ENCODE measurements around the gene SLC22A13. TPM values are rescaled to one million over a fixed set of nuclear protein-coding genes. Genes with fewer than 3 reads are reported as not detected.

Gene SLC22A13
- total and polyA plus RNA-seq, 10 of the 15 experiments (the other 5 are each of a cell fraction or from before 2014, with no cell fraction given), result 0.03 to 0.19 (median 0.11) TPM; not detected in 5

DNA sequence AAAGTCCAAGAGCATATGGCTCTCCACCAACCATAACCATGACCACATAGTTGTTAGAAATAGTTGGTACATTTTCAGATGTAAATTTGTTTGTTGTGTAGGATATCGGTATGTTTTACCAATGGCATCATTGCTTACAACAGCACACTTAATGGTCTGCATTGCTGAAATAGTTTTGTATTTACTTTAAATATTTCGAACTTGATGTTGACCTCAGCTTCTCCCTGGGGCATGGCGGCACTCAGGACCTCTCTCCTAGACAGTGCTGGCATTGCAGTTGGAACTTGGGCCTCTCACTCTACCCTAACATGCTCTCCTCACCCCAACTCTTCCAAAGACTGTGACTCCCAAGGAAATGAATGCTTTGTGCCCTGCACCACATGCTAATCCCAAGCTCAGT lies 5.0 kb downstream of the SLC22A13 start:
- no peak overlapping the region for H3K4me3 ChIP-seq
- intact Hi-C loops (cut with micrococcal nuclease; ENCODE audit: unreplicated experiment), result no loop called here
- DNase-seq (ENCODE audit: low read depth, low spot score) (no peak), ATAC-seq (no peak), FAIRE-seq (no peak)
- H3K27ac ChIP-seq (ENCODE audit: control insufficient read depth, insufficient read depth), result no peak overlapping the region
- H3K27me3 ChIP-seq (replicated peaks in 1 of 2; ENCODE audit: control insufficient read depth in 2 of 2, insufficient read depth in 2 of 2, low read length in 1 of 2), result no peaks in the 10 kb centered on the region
- CTCF ChIA-PET, result interaction anchor here (0.6 kb wide), 1 partner anchor 8 kb away, joined by 3 read pairs; no protein-coding TSS in a partner anchor
- no peak overlapping the region for H3K9ac ChIP-seq (ENCODE audit: control insufficient read depth, insufficient read depth, low read length)
- RAD21 ChIA-PET (ENCODE audit: unreplicated experiment), result no interaction called here
- H3K79me2 ChIP-seq (ENCODE audit: control insufficient read depth, insufficient read depth, low read length), result no peaks in the 10 kb centered on the region
- no peak overlapping the region for H3K4me2 ChIP-seq (ENCODE audit: control insufficient read depth, insufficient read depth)
- H3K4me1 ChIP-seq (ENCODE audit: control insufficient read depth, insufficient read depth, low read length), result peaks cover 14% of the 10 kb centered on the region
- no peaks in the 10 kb centered on the region for H3K36me3 ChIP-seq (ENCODE audit: control insufficient read depth in 2 of 2, insufficient read depth in 2 of 2, low read length in 1 of 2)
- BruUV-seq (replicated peaks), result no TSS peak
- in situ Hi-C loops (cut with MboI), result no loop called here
- SMC1A ChIA-PET (ENCODE audit: uncharacterized antibody, unreplicated experiment), result no interaction called here
- POLR2A ChIA-PET, result interaction anchor here (0.6 kb wide), 1 partner anchor 220 kb away, joined by 4 read pairs; no protein-coding TSS in a partner anchor
- no peak for TF ChIP-seq NR2F1 (conservative IDR thresholded peaks at IDR 0.05)
- no peak for TF ChIP-seq RELA (IDR thresholded peaks at IDR 0.05; ENCODE audit: borderline replicate concordance, partially characterized antibody)
- TF ChIP-seq ZBTB4 (CRISPR knock-in tag; IDR thresholded peaks at IDR 0.05), result no peak
- TF ChIP-seq EP300 (IDR thresholded peaks at IDR 0.05; ENCODE audit: borderline replicate concordance in 1 of 2, control insufficient read depth in 1 of 2, low read depth in 2 of 2, low read length in 2 of 2), result no peak
- no peak for TF ChIP-seq CREB1 (IDR thresholded peaks at IDR 0.05; ENCODE audit: low read depth)
- no peak for TF ChIP-seq EED (IDR thresholded peaks at IDR 0.05; ENCODE audit: low read depth)
- TF ChIP-seq HDAC6 (IDR thresholded peaks at IDR 0.05; ENCODE audit: unreplicated experiment), result no peak
- TF ChIP-seq, protein P1, sequence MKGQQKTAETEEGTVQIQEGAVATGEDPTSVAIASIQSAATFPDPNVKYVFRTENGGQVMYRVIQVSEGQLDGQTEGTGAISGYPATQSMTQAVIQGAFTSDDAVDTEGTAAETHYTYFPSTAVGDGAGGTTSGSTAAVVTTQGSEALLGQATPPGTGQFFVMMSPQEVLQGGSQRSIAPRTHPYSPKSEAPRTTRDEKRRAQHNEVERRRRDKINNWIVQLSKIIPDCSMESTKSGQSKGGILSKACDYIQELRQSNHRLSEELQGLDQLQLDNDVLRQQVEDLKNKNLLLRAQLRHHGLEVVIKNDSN (IDR thresholded peaks at IDR 0.05; ENCODE audit: borderline replicate concordance, extremely low read length, insufficient read depth, low read depth, low read length), result no peak
- TF ChIP-seq ETV6 (conservative IDR thresholded peaks at IDR 0.05 in 1 of 2, IDR thresholded peaks at IDR 0.05 in 1 of 2; ENCODE audit: borderline replicate concordance in 1 of 2, low read depth in 1 of 2), result no peak
- TF ChIP-seq CBX3 (IDR thresholded peaks at IDR 0.05; ENCODE audit: borderline replicate concordance, low read depth), result no peak
- no peak for TF ChIP-seq SIX5 (IDR thresholded peaks at IDR 0.05; ENCODE audit: low read depth, low read length, severe bottlenecking)
- TF ChIP-seq NFYB (IDR thresholded peaks at IDR 0.05; ENCODE audit: insufficient read depth, low read depth, low read length), result no peak
- TF ChIP-seq NR2C1 (IDR thresholded peaks at IDR 0.05), result no peak
- TF ChIP-seq MXI1 (IDR thresholded peaks at IDR 0.05; ENCODE audit: low read depth, low read length), result no peak
- no peak for TF ChIP-seq ZNF622 (IDR thresholded peaks at IDR 0.05)
- no peak for TF ChIP-seq CHD2 (IDR thresholded peaks at IDR 0.05; ENCODE audit: borderline replicate concordance, low read depth, low read length)
- TF ChIP-seq JUNB (IDR thresholded peaks at IDR 0.05), result no peak
- TF ChIP-seq SUPT20H (IDR thresholded peaks at IDR 0.05; ENCODE audit: borderline replicate concordance, control insufficient read depth, low read depth, low read length), result no peak
- no peak for TF ChIP-seq ATF2 (IDR thresholded peaks at IDR 0.05; ENCODE audit: low read length)
- no peak for TF ChIP-seq MAX (IDR thresholded peaks at IDR 0.05; ENCODE audit: low read depth, low read length)
- H2AFZ ChIP-seq (ENCODE audit: control insufficient read depth, low read depth, low read length), result no peak overlapping the region
- no peaks in the 10 kb centered on the region; the same call in 2 of the 3 replicates for H3K9me3 ChIP-seq (replicated peaks; ENCODE audit: control insufficient read depth, insufficient read depth, low read length)
- no peaks in the 10 kb centered on the region for H4K20me1 ChIP-seq (ENCODE audit: control insufficient read depth, insufficient read depth)
- 90% methylated on average over 3 of the region's 3 CpGs for WGBS (ENCODE audit: insufficient coverage, insufficient replicate concordance, low lambda C conversion rate, missing lambda C conversion rate)
